Hepatocyte (in vitro differentiated cells): ENCODE data around the gene FAM83F.

Source experiments
- CTCF ChIP-seq: fragments of 200-600 bp; sonication (generic); IDR thresholded peaks from 2 replicates; pipeline ENCODE4 v1.5.1; 2016; ENCODE audit warnings: antibody characterized with exemption, mild to moderate bottlenecking; ENCODE audit not compliant: poor library complexity
- EZH2 ChIP-seq: fragments of 200-600 bp; sonication (generic); IDR thresholded peaks from 2 replicates; pipeline ENCODE4 v1.6.1; 2016; ENCODE audit warnings: antibody characterized with exemption, mild to moderate bottlenecking, borderline replicate concordance
- EZH2phosphoT487 ChIP-seq: fragments of 200-600 bp; sonication (generic); IDR thresholded peaks from one replicate; pipeline ENCODE4 v1.6.1; 2018; ENCODE audit warnings: antibody characterized with exemption, mild to moderate bottlenecking, low read depth, moderate library complexity; ENCODE audit not compliant: unreplicated experiment, severe bottlenecking

- TF ChIP-seq EZH2phosphoT487 (no peak), CTCF (no peak), EZH2 (no peak)
Measured at GRCh38 chr22:40067639-40068038, 72.9 kb downstream of the FAM83F start.
